Cortex of kidney (tissue), 1 donor: Measurements from ENCODE around the gene TMED10.
"Not testable (repeated sequence)": the region's sequence is repeated elsewhere in the genome, so short reads cannot be mapped to it uniquely, and the experiment has no call there.

Experiments used
- DNase-seq: peaks from one replicate; lab custom pipeline; 2025; lab: John Stamatoyannopoulos, UW

Gene TMED10

DNA sequence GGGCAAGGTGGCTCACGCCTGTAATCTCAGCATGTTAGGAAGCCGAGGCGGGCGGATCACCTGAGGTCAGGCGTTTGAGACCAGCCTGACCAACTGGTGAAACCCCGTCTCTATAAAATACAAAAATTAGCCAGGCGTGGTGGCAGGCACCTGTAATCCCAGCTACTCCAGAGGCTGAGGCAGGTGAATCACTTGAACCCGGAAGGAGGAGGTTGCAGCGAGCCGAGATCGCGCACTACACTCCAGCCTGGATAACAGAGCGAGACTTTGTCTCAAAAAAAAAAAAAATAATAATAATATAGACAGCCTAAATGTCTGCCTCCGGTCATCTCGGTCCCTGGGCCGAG lies 49.0 kb downstream of the TMED10 start:
- not testable (repeated sequence) for DNase-seq

GRCh38 chr14:75126679-75127473 lies 49.5 kb downstream of the TMED10 start, which contains the start of gene NEK9:
Gene NEK9 (minus strand): TSS chr14:75127048. CDS start chr14:75126921, 127 bp downstream.
- no peak for DNase-seq

- no peak for DNase-seq
These were observed 50.3 kb downstream of the TMED10 start for GRCh38 chr14:75126121-75126544.

DNA sequence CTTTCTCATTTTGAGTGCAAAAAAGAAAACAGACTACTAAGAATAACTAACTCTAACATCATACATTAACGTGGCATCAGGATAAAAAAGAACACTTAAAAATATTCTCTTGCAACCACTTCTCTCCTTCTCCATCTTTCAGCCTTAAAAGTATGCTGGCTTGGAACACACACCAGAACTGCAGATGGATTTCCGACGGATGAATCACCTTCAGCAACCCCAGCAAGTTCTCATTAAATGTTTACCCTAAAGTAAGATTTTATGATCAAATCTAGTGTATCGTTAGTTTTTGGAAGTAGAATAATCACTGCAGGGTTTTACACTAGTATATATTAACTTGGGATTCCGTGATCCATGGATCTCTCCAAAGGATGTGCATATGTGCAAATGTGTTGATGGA lies 50.8 kb downstream of the TMED10 start:
- DNase-seq = no peak

DNA sequence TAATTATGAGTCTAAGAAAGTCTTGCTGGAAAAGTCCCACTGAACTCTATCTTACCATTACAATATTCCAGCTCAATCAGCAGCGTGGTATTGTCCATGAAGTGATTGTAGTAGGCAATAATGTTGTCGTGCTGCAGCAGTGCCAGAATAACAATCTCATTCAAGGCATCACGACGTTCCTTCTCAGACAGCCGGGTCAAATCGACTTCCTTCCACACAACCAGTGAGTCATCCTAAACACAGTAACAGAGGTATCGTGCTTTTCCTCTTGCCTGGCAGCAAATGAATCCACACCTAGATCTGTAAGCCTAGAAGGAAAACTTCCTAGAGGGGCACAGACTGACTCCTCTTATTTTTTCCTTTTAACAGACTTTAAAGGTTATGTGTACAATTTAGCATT lies 52.4 kb downstream of the TMED10 start:
- DNase-seq = no peak

GRCh38 chr14:75121552-75121951 lies 54.9 kb downstream of the TMED10 start:
- DNase-seq = no peak

- no peak for DNase-seq
These were observed 55.7 kb downstream of the TMED10 start for GRCh38 chr14:75120541-75121291.

GRCh38 chr14:75119056-75119455 lies 57.4 kb downstream of the TMED10 start:
- no peak for DNase-seq

- DNase-seq = no peak
These were observed 62.4 kb downstream of the TMED10 start for GRCh38 chr14:75113932-75114539.

GRCh38 chr14:75109877-75110276 lies 66.5 kb downstream of the TMED10 start:
- DNase-seq = no peak

DNA sequence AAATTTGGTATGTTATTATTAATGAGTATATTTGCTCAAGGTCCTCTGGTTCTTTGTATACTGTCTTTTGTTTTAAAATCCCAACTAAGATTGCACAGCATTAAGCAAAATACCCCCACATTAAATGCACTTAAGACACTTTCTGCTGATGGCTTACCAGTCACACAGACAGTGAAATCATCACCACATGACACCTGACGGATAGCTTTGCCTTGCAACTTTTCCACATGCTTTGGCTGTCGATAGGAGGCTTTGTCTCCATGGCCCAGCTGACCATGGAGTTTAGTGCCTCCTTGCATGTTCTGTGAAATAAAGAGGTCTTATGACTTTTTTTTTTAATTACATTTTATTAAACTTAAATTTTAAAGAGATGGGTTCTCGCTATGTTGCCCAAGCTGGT lies 69.2 kb downstream of the TMED10 start:
- no peak for DNase-seq

- DNase-seq = no peak
These were observed 74.9 kb downstream of the TMED10 start for GRCh38 chr14:75101491-75101890.

DNA sequence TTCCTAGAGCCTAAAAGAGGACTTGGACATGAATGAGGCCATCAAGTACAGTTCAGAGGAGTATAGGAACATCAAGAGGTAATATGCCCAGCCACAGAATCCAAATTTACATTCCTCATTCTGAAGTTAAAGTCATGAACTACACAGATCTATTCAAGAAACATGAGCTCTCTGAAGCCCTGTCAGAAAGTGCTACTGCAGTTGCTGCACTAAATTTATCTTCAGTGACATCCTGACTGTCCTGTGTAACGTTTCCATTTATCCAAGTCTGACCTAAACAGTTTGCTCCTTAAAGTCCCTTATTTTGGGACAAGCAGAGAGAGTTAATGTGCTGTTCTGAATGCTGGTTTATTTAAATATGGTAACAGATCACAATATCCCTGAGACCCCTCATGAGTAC lies 77.7 kb downstream of the TMED10 start:
- no peak for DNase-seq

DNA sequence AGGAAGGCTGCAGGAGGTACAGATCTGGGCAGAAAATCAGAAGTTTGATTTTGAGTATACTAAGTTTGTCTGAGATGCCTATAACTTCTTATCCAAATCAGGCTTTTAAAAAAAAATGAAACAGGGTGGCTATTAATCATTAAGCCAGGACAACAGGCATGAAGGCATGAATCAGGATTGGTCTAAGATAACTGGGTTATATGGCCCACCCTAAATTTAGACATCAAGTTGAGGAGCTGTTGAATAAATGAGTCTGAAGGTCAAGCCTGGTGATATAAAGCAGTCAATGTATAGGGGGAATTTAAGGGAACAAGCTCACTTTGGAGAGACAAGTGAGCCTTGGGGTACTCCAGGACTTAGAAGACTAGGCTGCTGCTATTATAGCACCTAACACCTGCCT lies 78.2 kb downstream of the TMED10 start:
- DNase-seq = no peak

GRCh38 chr14:75096959-75097358 lies 79.5 kb downstream of the TMED10 start:
- no peak for DNase-seq

DNA sequence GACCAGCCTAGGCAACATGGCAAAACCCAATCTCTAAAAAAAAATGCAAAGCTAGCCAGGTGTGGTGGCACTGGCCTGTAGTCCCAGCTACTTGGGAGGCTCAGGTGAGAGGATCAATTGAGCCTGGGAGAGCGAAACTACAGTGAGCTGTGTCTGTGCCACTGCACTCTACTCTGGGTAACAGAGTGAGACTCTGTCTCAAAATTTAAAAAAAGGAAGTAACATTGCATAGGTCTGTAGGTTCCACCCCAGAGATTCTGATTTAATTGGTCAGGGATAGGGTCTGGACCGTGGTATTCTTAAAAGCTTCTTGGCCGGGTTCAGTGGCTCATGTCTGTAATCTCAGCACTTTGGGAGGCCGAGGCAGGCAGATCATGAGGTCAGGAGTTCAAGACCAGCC lies 80.7 kb downstream of the TMED10 start:
- DNase-seq = no peak

- no peak for DNase-seq
These were observed 81.5 kb downstream of the TMED10 start for GRCh38 chr14:75094896-75095295.

DNA sequence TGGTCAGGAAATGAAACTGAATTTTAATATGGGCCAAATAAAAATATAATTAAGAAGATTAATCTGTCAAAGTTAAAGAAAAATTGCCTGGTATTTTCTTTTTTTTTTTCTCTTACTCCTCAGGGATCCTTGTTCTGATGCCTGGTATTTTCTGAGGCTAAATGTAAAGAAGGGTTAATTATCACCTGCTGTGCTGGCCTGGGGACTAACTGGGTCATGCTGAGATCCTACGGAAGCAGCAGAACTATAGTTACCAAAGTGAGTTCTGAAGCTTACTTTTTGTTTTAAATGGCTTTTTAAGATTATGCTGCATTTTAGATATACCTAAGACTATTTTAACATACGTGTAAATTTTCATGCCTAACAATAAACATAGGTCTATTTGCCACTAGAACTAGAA lies 83.7 kb downstream of the TMED10 start:
- DNase-seq = no peak

DNA sequence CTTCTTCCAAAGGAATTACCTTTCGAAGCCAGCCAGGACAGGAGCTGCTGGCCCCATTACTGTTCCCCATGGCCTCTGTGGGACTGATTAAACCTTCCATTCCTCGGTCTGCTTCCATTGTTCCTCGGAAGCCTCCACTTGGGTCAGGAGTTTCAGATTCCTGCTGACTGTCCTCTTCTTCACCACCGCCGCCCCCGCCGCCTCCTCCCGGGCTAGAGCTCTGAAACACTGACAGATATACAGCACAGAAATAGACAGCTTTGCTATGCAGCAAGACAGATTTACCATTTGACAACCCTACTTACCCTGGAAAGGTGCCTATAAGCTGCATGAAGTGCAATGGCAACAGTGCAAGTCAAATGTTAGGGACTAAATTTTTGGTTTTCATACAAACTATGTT lies 85.2 kb downstream of the TMED10 start:
- DNase-seq = no peak

DNA sequence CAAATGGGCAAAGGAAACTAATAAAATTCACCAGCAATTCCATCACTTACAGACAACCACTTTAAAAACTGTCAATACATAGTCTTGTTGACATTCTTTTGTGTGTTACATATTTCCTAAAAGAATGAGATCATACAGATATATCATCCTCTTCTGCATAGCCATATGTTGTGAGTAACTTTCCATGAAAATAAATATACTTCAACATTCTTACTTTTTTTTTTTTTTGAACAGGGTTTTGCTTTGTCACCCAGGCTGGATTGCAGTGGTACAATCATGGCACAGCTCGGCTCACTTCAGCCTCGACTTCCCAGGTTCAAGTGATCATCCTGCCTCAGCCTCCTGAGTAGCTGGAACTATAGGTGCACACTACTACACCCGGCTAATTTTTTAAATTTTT lies 86.1 kb downstream of the TMED10 start:
- no peak for DNase-seq

DNA sequence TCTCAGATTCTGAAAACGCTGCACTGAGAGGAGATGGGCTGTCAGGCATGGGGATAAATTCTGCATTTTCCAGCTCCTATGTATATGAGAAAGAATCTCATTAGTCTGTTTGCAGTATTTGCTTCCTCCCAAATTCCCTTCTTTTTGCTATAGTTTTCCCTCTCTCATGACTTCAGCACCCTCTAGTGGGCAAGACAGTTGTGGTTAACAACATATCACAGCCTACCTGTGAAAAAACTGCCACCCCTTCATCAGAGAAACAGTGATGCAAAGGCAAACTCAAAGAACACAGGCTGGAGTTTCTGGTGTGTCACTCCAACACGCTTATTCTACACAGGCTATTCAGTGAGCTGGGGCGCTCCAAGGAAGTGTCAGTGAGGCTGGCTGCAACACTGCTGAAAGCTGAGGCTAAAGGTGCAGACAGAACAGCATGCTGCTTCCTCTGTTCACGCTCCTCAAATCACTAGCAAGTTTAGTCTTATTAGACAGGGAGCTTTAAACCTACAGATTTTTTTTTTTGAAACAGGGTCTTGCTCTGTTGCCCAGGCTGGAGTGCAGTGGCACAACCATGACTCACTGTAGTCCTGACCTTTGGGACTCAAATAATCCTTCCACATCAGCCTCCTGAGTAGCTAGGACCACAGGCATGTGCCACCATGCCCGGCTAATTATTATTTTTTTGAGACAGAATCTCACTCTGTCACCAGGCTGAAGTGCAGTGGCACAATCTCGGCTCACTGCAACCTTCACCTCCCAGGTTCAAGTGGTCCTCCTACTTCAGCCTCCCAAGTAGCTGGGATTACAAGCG lies 87.6 kb downstream of the TMED10 start:
- no peak for DNase-seq

GRCh38 chr14:75088153-75088552 lies 88.3 kb downstream of the TMED10 start:
- no peak for DNase-seq
